Astrocyte (in vitro differentiated cells and primary cell): Measurements from ENCODE around the gene CDRT15.

Experiments used
- EZH2 ChIP-seq: IDR thresholded peaks from 2 replicates; pipeline ENCODE4 v1.6.1; 2012; ENCODE audit warnings: mild to moderate bottlenecking, low read length, inconsistent platforms; ENCODE audit not compliant: insufficient read depth
- TF ChIP-seq, protein P1 (sequence below): IDR thresholded peaks from 2 replicates; pipeline ENCODE4 v1.5.1; 2011; ENCODE audit warnings: low read depth, mild to moderate bottlenecking, inconsistent platforms, low read length, moderate library complexity; ENCODE audit not compliant: insufficient read depth

DNA sequence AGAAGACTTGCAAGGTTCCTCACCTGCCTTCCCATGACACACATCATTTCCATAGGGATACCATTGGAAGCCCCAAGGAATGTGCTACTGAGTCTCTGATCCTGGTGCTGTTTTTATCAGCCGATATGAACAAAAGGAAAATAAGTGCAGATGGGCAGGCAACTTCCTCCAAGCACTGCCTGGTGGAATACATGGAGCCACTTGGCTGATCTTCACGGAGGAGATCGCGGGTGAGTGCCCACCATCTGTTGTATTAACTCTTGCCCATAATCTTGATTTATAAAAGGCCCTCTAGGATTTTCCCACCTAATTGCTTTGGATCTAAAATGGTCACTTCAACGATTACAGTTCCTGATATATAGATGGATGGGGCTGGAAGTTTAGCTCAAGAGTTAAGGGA, 24.7 kb upstream of the CDRT15 start:
- TF ChIP-seq EZH2 = no peak
- TF ChIP-seq, protein P1, sequence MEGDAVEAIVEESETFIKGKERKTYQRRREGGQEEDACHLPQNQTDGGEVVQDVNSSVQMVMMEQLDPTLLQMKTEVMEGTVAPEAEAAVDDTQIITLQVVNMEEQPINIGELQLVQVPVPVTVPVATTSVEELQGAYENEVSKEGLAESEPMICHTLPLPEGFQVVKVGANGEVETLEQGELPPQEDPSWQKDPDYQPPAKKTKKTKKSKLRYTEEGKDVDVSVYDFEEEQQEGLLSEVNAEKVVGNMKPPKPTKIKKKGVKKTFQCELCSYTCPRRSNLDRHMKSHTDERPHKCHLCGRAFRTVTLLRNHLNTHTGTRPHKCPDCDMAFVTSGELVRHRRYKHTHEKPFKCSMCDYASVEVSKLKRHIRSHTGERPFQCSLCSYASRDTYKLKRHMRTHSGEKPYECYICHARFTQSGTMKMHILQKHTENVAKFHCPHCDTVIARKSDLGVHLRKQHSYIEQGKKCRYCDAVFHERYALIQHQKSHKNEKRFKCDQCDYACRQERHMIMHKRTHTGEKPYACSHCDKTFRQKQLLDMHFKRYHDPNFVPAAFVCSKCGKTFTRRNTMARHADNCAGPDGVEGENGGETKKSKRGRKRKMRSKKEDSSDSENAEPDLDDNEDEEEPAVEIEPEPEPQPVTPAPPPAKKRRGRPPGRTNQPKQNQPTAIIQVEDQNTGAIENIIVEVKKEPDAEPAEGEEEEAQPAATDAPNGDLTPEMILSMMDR = no peak
